ENCODE data around the gene TRIM66.

GRCh38 chr11:8704136-8704535, 21.7 kb upstream of the TRIM66 start:
- TF ChIP-seq CTCF (IDR thresholded peaks at IDR 0.05) (no peak), POLR2A (IDR thresholded peaks at IDR 0.05) (no peak)

Data from thyroid gland (tissue), 4 donors.